C4-2B (cell line): ENCODE measurements around the gene FGF11.

ENCODE experiments used
- CTCF ChIP-seq: fragments of 450-650 bp; conservative IDR thresholded peaks from 2 replicates; pipeline ENCODE4 v1.5.1; 2017; ENCODE audit warnings: mild to moderate bottlenecking
- ZFX ChIP-seq: fragments of 450-650 bp; IDR thresholded peaks from 2 replicates; pipeline ENCODE4 v1.6.1; 2017

- no peak for TF ChIP-seq CTCF
- no peak for TF ChIP-seq ZFX
These were observed 27.9 kb upstream of the FGF11 start for GRCh38 chr17:7411427-7411750.
